Chondrocyte (in vitro differentiated cells): ENCODE results near the gene MORN1. TPM values are rescaled to one million over a fixed set of nuclear protein-coding genes. Genes with fewer than 3 reads are reported as not detected.

ENCODE experiments used
- DNase-seq: peaks from one replicate; pipeline ENCODE4 v3.0.0; 2021; ENCODE audit warnings: mixed read lengths, low spot score
- H3K27ac Mint-ChIP-seq: one replicate; pipeline ENCODE4 v1.8.0; 2021; ENCODE audit warnings: mild to moderate bottlenecking, moderate library complexity, mixed read lengths; ENCODE audit not compliant: unreplicated experiment
- H3K27me3 Mint-ChIP-seq: 2 replicates; pipeline ENCODE4 v1.8.0; 2021; ENCODE audit warnings: low read depth, mixed read lengths
- H3K36me3 Mint-ChIP-seq: 2 replicates; pipeline ENCODE4 v1.8.0; 2021; ENCODE audit warnings: low read depth, mixed read lengths
- H3K4me1 Mint-ChIP-seq: 2 replicates; pipeline ENCODE4 v1.8.0; 2021; ENCODE audit warnings: low read depth, mild to moderate bottlenecking, mixed read lengths
- H3K4me3 Mint-ChIP-seq: one replicate; pipeline ENCODE4 v1.8.0; 2021; ENCODE audit warnings: mild to moderate bottlenecking, moderate library complexity, mixed read lengths; ENCODE audit not compliant: unreplicated experiment
- H3K9me3 Mint-ChIP-seq: 2 replicates; pipeline ENCODE4 v1.8.0; 2021; ENCODE audit warnings: low read depth, mixed read lengths
- CTCF ChIP-seq: fragments of 200-600 bp; sonication (generic); IDR thresholded peaks from 2 replicates; pipeline ENCODE4 v1.5.0; 2021; ENCODE audit warnings: antibody characterized with exemption, mild to moderate bottlenecking, moderate library complexity
- total RNA-seq: library from RNA; stranded (reverse); gene quantifications from 3 replicates; pipeline ENCODE4 v1.2.1, GENCODE V29; 2021

Gene MORN1
- total RNA-seq, 1 donor from 2014 or later, result 6.7 TPM

GRCh38 chr1:2356911-2357845 lies 34.2 kb downstream of the MORN1 start:
- Mint-ChIP-seq H3K36me3 (peaks cover under 1% of the 10 kb centered on the region), H3K27me3 (no peaks in the 10 kb centered on the region), H3K4me3 (no peak overlapping the region), H3K27ac (no peak overlapping the region), H3K4me1 (peaks cover 26% of the 10 kb centered on the region), H3K9me3 (peaks cover 3% of the 10 kb centered on the region)
- no peak for TF ChIP-seq CTCF
- peak; percentile 94 for DNase-seq

DNA sequence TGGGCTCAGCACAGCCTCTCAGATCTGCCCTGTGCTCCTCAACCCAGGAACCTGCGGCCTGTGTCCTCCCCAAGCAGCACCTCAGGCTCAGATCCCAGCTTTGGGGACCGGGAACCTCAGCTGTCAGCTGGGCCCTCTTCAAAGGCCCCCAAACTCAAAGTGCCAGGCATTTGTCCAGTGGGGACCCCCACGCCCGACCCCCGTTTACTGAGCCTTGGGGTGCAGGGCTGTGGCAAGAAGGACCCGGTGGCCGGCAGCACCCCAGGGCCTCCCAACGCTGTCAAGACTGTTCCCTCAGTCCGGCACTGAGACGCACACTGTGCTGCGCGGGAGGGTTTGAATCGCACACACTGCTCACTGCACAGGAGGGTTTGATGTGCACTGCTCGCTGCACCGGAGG lies 35.0 kb downstream of the MORN1 start:
- DNase-seq, result peak; percentile 71
- Mint-ChIP-seq H3K27me3 (no peaks in the 10 kb centered on the region), H3K4me3 (no peak overlapping the region), H3K36me3 (no peaks in the 10 kb centered on the region), H3K27ac (no peak overlapping the region), H3K4me1 (peaks cover 26% of the 10 kb centered on the region), H3K9me3 (peaks cover 2% of the 10 kb centered on the region)
- no peak for TF ChIP-seq CTCF

- Mint-ChIP-seq H3K4me1 (peaks cover 19% of the 10 kb centered on the region), H3K27me3 (no peaks in the 10 kb centered on the region)
These were observed 35.7 kb downstream of the MORN1 start for GRCh38 chr1:2355373-2356261.

GRCh38 chr1:2354511-2355372 lies 36.6 kb downstream of the MORN1 start:
- no peak overlapping the region for H3K27ac Mint-ChIP-seq
- no peak for TF ChIP-seq CTCF
- peaks cover 12% of the 10 kb centered on the region for H3K4me1 Mint-ChIP-seq
- DNase-seq, result no peak
- H3K9me3 Mint-ChIP-seq, result no peaks in the 10 kb centered on the region
- H3K36me3 Mint-ChIP-seq, result no peaks in the 10 kb centered on the region
- no peak overlapping the region for H3K4me3 Mint-ChIP-seq
- H3K27me3 Mint-ChIP-seq, result no peaks in the 10 kb centered on the region

More at GRCh38 chr1:2355373-2356261, 35.7 kb downstream of the MORN1 start:
- Mint-ChIP-seq H3K9me3 (no peaks in the 10 kb centered on the region), H3K27ac (no peak overlapping the region), H3K36me3 (no peaks in the 10 kb centered on the region), H3K4me3 (no peak overlapping the region)
- peak; percentile 82 for DNase-seq
- no peak for TF ChIP-seq CTCF
